PC-9 (cell line): ENCODE measurements around the gene KBTBD13. TPM values are rescaled to one million over a fixed set of nuclear protein-coding genes. Genes with fewer than 3 reads are reported as not detected.
"Not testable (repeated sequence)": the region's sequence is repeated elsewhere in the genome, so short reads cannot be mapped to it uniquely, and the experiment has no call there.

Source experiments
- BruUV-seq: library from RNA; stranded (reverse); fragments of 400-500 nt; replicated peaks from 2 replicates; lab custom pipeline; 2021; lab: Mats Ljungman, UMichigan
- CTCF ChIA-PET: fragments of 300-600 bp; sonication (Branson Sonifier 250); formaldehyde crosslinking; loops from one replicate; lab custom pipeline; 2022; ENCODE audit warnings: antibody characterized with exemption; lab: Charles Lee
- POLR2A ChIA-PET: fragments of 300-600 bp; sonication (Branson Sonifier 250); formaldehyde crosslinking; loops from one replicate; lab custom pipeline; 2022; ENCODE audit warnings: antibody characterized with exemption; ENCODE audit not compliant: unreplicated experiment; lab: Charles Lee
- DNase-seq, 2 experiments: peaks; one replicate each; pipeline versions ENCODE4 v3.0.0 to v3.0.0-alpha.2; 2015 to 2022; ENCODE audit warnings: mixed read lengths in 1 of 2
- H2AFZ ChIP-seq: fragments of 200-600 bp; sonication (generic); 2 replicates; pipeline ENCODE4 v1.8.1; 2017; ENCODE audit warnings: antibody characterized with exemption
- H3F3A ChIP-seq: fragments of 200-600 bp; sonication (generic); 2 replicates; pipeline ENCODE4 v1.8.1; 2017; ENCODE audit warnings: antibody characterized with exemption, mild to moderate bottlenecking, low read depth; ENCODE audit not compliant: insufficient read depth
- H3K27ac ChIP-seq: fragments of 200-600 bp; sonication (generic); 2 replicates; pipeline ENCODE4 v1.6.1; 2016; ENCODE audit warnings: mixed run types
- H3K27me3 ChIP-seq: fragments of 200-600 bp; sonication (generic); 2 replicates; pipeline ENCODE4 v1.6.1; 2016; ENCODE audit warnings: low read depth, mixed run types; ENCODE audit not compliant: insufficient read depth
- H3K36me3 ChIP-seq: fragments of 200-600 bp; sonication (generic); 2 replicates; pipeline ENCODE4 v1.6.1; 2016; ENCODE audit warnings: low read depth, mixed run types
- H3K4me1 ChIP-seq: fragments of 200-600 bp; sonication (generic); replicated peaks from 2 replicates; pipeline ENCODE4 v1.6.1; 2016; ENCODE audit warnings: mixed run types; ENCODE audit not compliant: insufficient read depth
- H3K4me2 ChIP-seq: fragments of 200-600 bp; sonication (generic); 2 replicates; pipeline ENCODE4 v1.6.1; 2017; ENCODE audit warnings: mixed run types
- H3K4me3 ChIP-seq: fragments of 200-600 bp; sonication (generic); 2 replicates; pipeline ENCODE4 v1.6.1; 2016; ENCODE audit warnings: mixed run types
- H3K79me2 ChIP-seq: fragments of 200-600 bp; sonication (generic); 2 replicates; pipeline ENCODE4 v1.6.1; 2017; ENCODE audit warnings: low read depth, mixed run types
- H3K9me2 ChIP-seq: fragments of 200-600 bp; sonication (generic); 2 replicates; pipeline ENCODE4 v1.8.1; 2017; ENCODE audit warnings: mild to moderate bottlenecking; ENCODE audit not compliant: insufficient read depth
- H3K9me3 ChIP-seq: fragments of 200-600 bp; sonication (generic); 2 replicates; pipeline ENCODE4 v1.8.1; 2016; ENCODE audit warnings: low read depth; ENCODE audit not compliant: insufficient read depth
- H4K20me1 ChIP-seq: fragments of 200-600 bp; sonication (generic); 2 replicates; pipeline ENCODE4 v1.8.1; 2017; ENCODE audit not compliant: insufficient read depth
- CTCF ChIP-seq: fragments of 200-600 bp; sonication (generic); conservative IDR thresholded peaks from 2 replicates; pipeline ENCODE4 v1.6.1; 2017; ENCODE audit warnings: mixed run types, antibody characterized with exemption, mild to moderate bottlenecking, moderate library complexity
- EZH2 ChIP-seq: fragments of 200-600 bp; sonication (generic); IDR thresholded peaks from 2 replicates; pipeline ENCODE4 v1.8.0; 2017; ENCODE audit warnings: antibody characterized with exemption, low read depth
- intact Hi-C: fragments of 100-400 bp; cut with micrococcal nuclease; formaldehyde crosslinking; loops from one replicate; pipeline ENCODE4 v1.10.0; 2022; ENCODE audit not compliant: unreplicated experiment
- total RNA-seq: library from RNA; stranded (reverse); gene quantifications from 2 replicates; pipeline ENCODE4 v1.2.3, GENCODE V29; 2021

KBTBD13 gene
- total RNA-seq, 1 experiment from 2014 or later: not detected

- intact Hi-C loops: no loop called here
These were observed 20.2 kb downstream of the KBTBD13 start for GRCh38 chr15:65096481-65097385.

GRCh38 chr15:65097651-65098263 lies 21.2 kb downstream of the KBTBD13 start:
- Histone ChIP-seq H3K4me1 (no peaks in the 10 kb centered on the region), H2AFZ (no peak overlapping the region), H3K79me2 (no peaks in the 10 kb centered on the region), H3F3A (no peaks in the 10 kb centered on the region), H3K9me3 (no peaks in the 10 kb centered on the region), H4K20me1 (no peaks in the 10 kb centered on the region), H3K27me3 (no peaks in the 10 kb centered on the region), H3K9me2 (no peaks in the 10 kb centered on the region), H3K27ac (no peak overlapping the region), H3K4me3 (no peak overlapping the region), H3K36me3 (no peaks in the 10 kb centered on the region), H3K4me2 (no peak overlapping the region)
- TF ChIP-seq EZH2 (no peak), CTCF (no peak)
- intact Hi-C loops: no loop called here
- POLR2A ChIA-PET: no interaction called here
- no peak for DNase-seq
- no TSS peak for BruUV-seq
- CTCF ChIA-PET: no interaction called here

More at GRCh38 chr15:65096481-65097385, 20.2 kb downstream of the KBTBD13 start:
- H2AFZ ChIP-seq: no peak overlapping the region
- POLR2A ChIA-PET: no interaction called here
- H3K4me3 ChIP-seq: no peak overlapping the region
- H3K27ac ChIP-seq: no peak overlapping the region
- H3K4me2 ChIP-seq: no peak overlapping the region
- no peaks in the 10 kb centered on the region for H3K36me3 ChIP-seq
- H3K9me2 ChIP-seq: no peaks in the 10 kb centered on the region
- BruUV-seq: no TSS peak
- no peaks in the 10 kb centered on the region for H3K4me1 ChIP-seq
- H3K27me3 ChIP-seq: no peaks in the 10 kb centered on the region
- H3K9me3 ChIP-seq: no peaks in the 10 kb centered on the region
- TF ChIP-seq CTCF (no peak), EZH2 (no peak)
- DNase-seq: no peak
- CTCF ChIA-PET: interaction anchor here (0.6 kb wide), 1 partner anchor 1259 kb away, joined by 3 read pairs; no protein-coding TSS in a partner anchor
- H3K79me2 ChIP-seq: no peaks in the 10 kb centered on the region
- no peaks in the 10 kb centered on the region for H4K20me1 ChIP-seq
- no peaks in the 10 kb centered on the region for H3F3A ChIP-seq

GRCh38 chr15:65099336-65099735 lies 22.8 kb downstream of the KBTBD13 start:
- Histone ChIP-seq H3K79me2 (no peaks in the 10 kb centered on the region), H3K4me3 (no peak overlapping the region), H3K27me3 (no peaks in the 10 kb centered on the region), H3K36me3 (no peaks in the 10 kb centered on the region), H3K9me2 (no peaks in the 10 kb centered on the region), H3K27ac (no peak overlapping the region), H4K20me1 (no peaks in the 10 kb centered on the region), H3K4me2 (no peak overlapping the region), H3K9me3 (no peaks in the 10 kb centered on the region), H3F3A (no peaks in the 10 kb centered on the region), H3K4me1 (no peaks in the 10 kb centered on the region), H2AFZ (no peak overlapping the region)
- CTCF ChIA-PET: interaction anchor here (0.5 to 0.7 kb wide), 2 partner anchors 43 to 391 kb away, joined by 3 to 4 read pairs; no protein-coding TSS in a partner anchor
- no TSS peak for BruUV-seq
- no peak for TF ChIP-seq EZH2
- TF ChIP-seq CTCF: no peak
- POLR2A ChIA-PET: interaction anchor here (0.6 kb wide), 1 partner anchor 314 kb away, joined by 3 read pairs; no protein-coding TSS in a partner anchor
- intact Hi-C loops: no loop called here
- DNase-seq: no peak

- H3K4me3 ChIP-seq, H3K9me3 ChIP-seq, BruUV-seq, DNase-seq, H2AFZ ChIP-seq, H3K79me2 ChIP-seq, H3K4me1 ChIP-seq, POLR2A ChIA-PET, H3K4me2 ChIP-seq, H3F3A ChIP-seq, H3K27me3 ChIP-seq, H3K27ac ChIP-seq, H3K9me2 ChIP-seq, H4K20me1 ChIP-seq, H3K36me3 ChIP-seq: not testable (repeated sequence)
- CTCF ChIA-PET: interaction anchor here (0.5 to 0.7 kb wide), 2 partner anchors 44 to 391 kb away, joined by 3 to 4 read pairs; no protein-coding TSS in a partner anchor
- intact Hi-C loops: loop anchor here (5.0 kb wide), 1 partner anchor 368 kb away; no protein-coding TSS in a partner anchor
These were observed 23.3 kb downstream of the KBTBD13 start for GRCh38 chr15:65099801-65100200.
